NCI-H1105 (cell line): ENCODE results near the gene BLOC1S3.
"Not testable (repeated sequence)": the region's sequence is repeated elsewhere in the genome, so short reads cannot be mapped to it uniquely, and the experiment has no call there.

Experiments
- DNase-seq: peaks from one replicate; lab custom pipeline; 2025; lab: John Stamatoyannopoulos, UW

The BLOC1S3 gene

GRCh38 chr19:45224645-45225044, 46.1 kb downstream of the BLOC1S3 start:
- no peak for DNase-seq

- not testable (repeated sequence) for DNase-seq
These were observed 50.5 kb downstream of the BLOC1S3 start for GRCh38 chr19:45229056-45229455.
